ENCODE results near the gene CLEC1A.

- TF ChIP-seq POLR2AphosphoS5 (IDR thresholded peaks at IDR 0.05; ENCODE audit: low read depth) (no peak), CTCF (IDR thresholded peaks at IDR 0.05; ENCODE audit: insufficient read depth, low read length) (no peak), SPI1 (IDR thresholded peaks at IDR 0.05; ENCODE audit: borderline replicate concordance, low read depth) (no peak)
Observed at GRCh38 chr12:10113920-10114319, 15.1 kb upstream of the CLEC1A start.

Data from HL-60 (cell line).